HFF-Myc (cell line): ENCODE data around the gene MLLT10.
"Not testable (repeated sequence)": the region's sequence is repeated elsewhere in the genome, so short reads cannot be mapped to it uniquely, and the experiment has no call there.

Experiments
- DNase-seq: peaks from one replicate; pipeline ENCODE4 v3.0.0-alpha.2; 2011; ENCODE audit warnings: low read depth; ENCODE audit errors: extremely low read depth
- H3K4me3 ChIP-seq: replicated peaks from 2 replicates; pipeline ENCODE4 v1.5.1; 2011; ENCODE audit warnings: low read depth, mild to moderate bottlenecking, control low read depth, low read length
- CTCF ChIP-seq: IDR thresholded peaks from 2 replicates; pipeline ENCODE4 v1.5.1; 2012; ENCODE audit warnings: mild to moderate bottlenecking, low read depth, low read length, control low read depth; ENCODE audit errors: missing control alignments

Gene MLLT10

GRCh38 chr10:21556527-21556926 lies 22.5 kb downstream of the MLLT10 start:
- DNase-seq, result no peak
- H3K4me3 ChIP-seq, result no peak overlapping the region
- TF ChIP-seq CTCF, result no peak

GRCh38 chr10:21558984-21559383 lies 25.0 kb downstream of the MLLT10 start:
- DNase-seq, H3K4me3 ChIP-seq: not testable (repeated sequence)

GRCh38 chr10:21570761-21571521 lies 36.9 kb downstream of the MLLT10 start:
- no peak for DNase-seq
- no peak for TF ChIP-seq CTCF
- no peak overlapping the region for H3K4me3 ChIP-seq

- DNase-seq, result no peak
- no peak for TF ChIP-seq CTCF
- no peak overlapping the region for H3K4me3 ChIP-seq
Measured at GRCh38 chr10:21572578-21572977, 38.5 kb downstream of the MLLT10 start.

- DNase-seq, H3K4me3 ChIP-seq: not testable (repeated sequence)
Measured at GRCh38 chr10:21574514-21574913, 40.5 kb downstream of the MLLT10 start.

GRCh38 chr10:21579291-21579690 lies 45.3 kb downstream of the MLLT10 start:
- DNase-seq, result no peak
- no peak overlapping the region for H3K4me3 ChIP-seq
- no peak for TF ChIP-seq CTCF

GRCh38 chr10:21581421-21581834 lies 47.4 kb downstream of the MLLT10 start:
- not testable (repeated sequence) for H3K4me3 ChIP-seq, DNase-seq

GRCh38 chr10:21584834-21585530 lies 51.0 kb downstream of the MLLT10 start:
- no peak for TF ChIP-seq CTCF
- no peak for DNase-seq
- no peak overlapping the region for H3K4me3 ChIP-seq
